Endothelial cell of hepatic sinusoid (primary cell): ENCODE measurements around the gene MGMT.

Source experiments
- in situ Hi-C: cut with HindIII; loops from 2 replicates; pipeline ENCODE4 v1.10.0; 2017; ENCODE audit warnings: low sequenced_read_pairs

MGMT gene

GRCh38 chr10:129615381-129615780 is 148.3 kb downstream of the MGMT start:
- in situ Hi-C loops: no loop called here

- in situ Hi-C loops: no loop called here
These were observed 149.0 kb downstream of the MGMT start for GRCh38 chr10:129615921-129616525.

- in situ Hi-C loops: no loop called here
These were observed 150.7 kb downstream of the MGMT start for GRCh38 chr10:129617768-129618167.

GRCh38 chr10:129621062-129621461 is 154.0 kb downstream of the MGMT start:
- in situ Hi-C loops: no loop called here

- in situ Hi-C loops: no loop called here
These were observed 154.7 kb downstream of the MGMT start for GRCh38 chr10:129621693-129622092.

GRCh38 chr10:129622291-129622690 is 155.2 kb downstream of the MGMT start:
- in situ Hi-C loops: no loop called here

- in situ Hi-C loops: no loop called here
These were observed 155.7 kb downstream of the MGMT start for GRCh38 chr10:129622736-129623135.

GRCh38 chr10:129624526-129624925 is 157.5 kb downstream of the MGMT start:
- in situ Hi-C loops: no loop called here

GRCh38 chr10:129626309-129626708 is 159.3 kb downstream of the MGMT start:
- in situ Hi-C loops: no loop called here

GRCh38 chr10:129626796-129627435 is 159.9 kb downstream of the MGMT start:
- in situ Hi-C loops: no loop called here

- in situ Hi-C loops: no loop called here
These were observed 160.4 kb downstream of the MGMT start for GRCh38 chr10:129627442-129627841.

- in situ Hi-C loops: no loop called here
These were observed 161.8 kb downstream of the MGMT start for GRCh38 chr10:129628823-129629222.

- in situ Hi-C loops: no loop called here
These were observed 162.9 kb downstream of the MGMT start for GRCh38 chr10:129629911-129630310.

- in situ Hi-C loops: no loop called here
These were observed 164.0 kb downstream of the MGMT start for GRCh38 chr10:129631006-129631405.

GRCh38 chr10:129631870-129632623 is 165.0 kb downstream of the MGMT start:
- in situ Hi-C loops: no loop called here

- in situ Hi-C loops: no loop called here
These were observed 170.0 kb downstream of the MGMT start for GRCh38 chr10:129637010-129637409.

- in situ Hi-C loops: no loop called here
These were observed 170.8 kb downstream of the MGMT start for GRCh38 chr10:129637846-129638245.

- in situ Hi-C loops: no loop called here
These were observed 174.3 kb downstream of the MGMT start for GRCh38 chr10:129641351-129641750.

GRCh38 chr10:129641982-129642381 is 174.9 kb downstream of the MGMT start:
- in situ Hi-C loops: no loop called here

GRCh38 chr10:129642427-129642826 is 175.4 kb downstream of the MGMT start:
- in situ Hi-C loops: no loop called here

GRCh38 chr10:129643266-129643665 is 176.2 kb downstream of the MGMT start:
- in situ Hi-C loops: no loop called here

- in situ Hi-C loops: no loop called here
These were observed 178.4 kb downstream of the MGMT start for GRCh38 chr10:129645487-129645886.
